Mesothelial cell of epicardium (in vitro differentiated cells): ENCODE results near the gene ERCC6. TPM values are rescaled to one million over a fixed set of nuclear protein-coding genes. Genes with fewer than 3 reads are reported as not detected.
A peak's percentile ranks its signal among the peaks of the same experiment; 100 is the strongest.

Experiments used
- DNase-seq, 2 experiments: peaks; one replicate each; pipeline ENCODE4 v3.0.0; 2021; ENCODE audit warnings: low spot score in 2 of 2; ENCODE audit not compliant: unreplicated experiment in 2 of 2
- H3K27ac Mint-ChIP-seq: 2 replicates; pipeline ENCODE4 v1.8.0; 2021; ENCODE audit warnings: mixed read lengths
- H3K27me3 Mint-ChIP-seq: 2 replicates; pipeline ENCODE4 v1.8.0; 2021; ENCODE audit warnings: low read depth, mixed read lengths
- H3K36me3 Mint-ChIP-seq: 2 replicates; pipeline ENCODE4 v1.8.0; 2021; ENCODE audit warnings: mixed read lengths
- H3K4me1 Mint-ChIP-seq: 2 replicates; pipeline ENCODE4 v1.8.0; 2021; ENCODE audit warnings: mixed read lengths
- H3K4me3 Mint-ChIP-seq: 2 replicates; pipeline ENCODE4 v1.8.0; 2021; ENCODE audit warnings: mild to moderate bottlenecking, moderate library complexity, mixed read lengths
- H3K9me3 Mint-ChIP-seq: 2 replicates; pipeline ENCODE4 v1.8.0; 2021; ENCODE audit warnings: mixed read lengths
- total RNA-seq: library from RNA; stranded (reverse); gene quantifications from 3 replicates; pipeline ENCODE4 v1.2.1, GENCODE V29; 2021
- TF ChIP-seq, protein P1 (sequence below): fragments of 200-600 bp; sonication (generic); IDR thresholded peaks from one replicate; pipeline ENCODE4 v1.5.0; 2021; ENCODE audit warnings: antibody characterized with exemption; ENCODE audit not compliant: unreplicated experiment

Gene ERCC6
- total RNA-seq, 1 donor from 2014 or later: 35.4 TPM

DNA sequence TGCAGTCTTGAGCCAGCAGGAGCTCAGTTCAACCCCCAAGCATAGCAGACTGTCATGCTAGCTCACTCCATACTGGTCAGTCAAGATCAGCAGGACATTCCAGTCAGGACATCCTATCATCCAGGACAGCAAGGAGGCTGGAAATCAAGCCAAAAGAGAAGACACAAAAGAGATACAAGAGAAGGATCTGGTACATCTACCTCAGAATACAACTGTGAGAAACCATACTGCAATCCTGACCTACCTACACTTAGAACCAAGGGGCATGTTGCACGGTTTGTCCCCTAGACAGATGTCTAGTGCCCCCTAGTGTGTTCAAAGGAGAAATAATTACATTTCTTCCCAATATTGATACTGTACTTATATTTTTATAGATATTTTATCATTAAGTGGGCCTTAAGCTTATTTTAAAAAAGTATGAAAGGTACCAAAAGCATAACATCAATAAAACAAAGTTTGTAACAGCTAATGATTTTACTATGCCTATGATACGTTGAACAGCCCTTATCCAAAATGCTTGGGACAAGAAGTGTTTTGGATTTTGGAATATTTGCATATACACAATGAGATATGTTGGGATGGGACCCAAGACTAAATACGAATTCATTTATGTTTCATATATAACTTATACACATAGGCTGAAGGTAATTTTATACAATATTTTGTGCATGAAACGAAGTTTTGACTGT lies 26.7 kb downstream of the ERCC6 start:
- DNase-seq: no peak
- Mint-ChIP-seq H3K4me3 (no peak overlapping the region), H3K4me1 (peaks cover 17% of the 10 kb centered on the region), H3K36me3 (peaks cover 7% of the 10 kb centered on the region), H3K9me3 (no peaks in the 10 kb centered on the region), H3K27ac (no peak overlapping the region), H3K27me3 (no peaks in the 10 kb centered on the region)
- TF ChIP-seq, protein P1, sequence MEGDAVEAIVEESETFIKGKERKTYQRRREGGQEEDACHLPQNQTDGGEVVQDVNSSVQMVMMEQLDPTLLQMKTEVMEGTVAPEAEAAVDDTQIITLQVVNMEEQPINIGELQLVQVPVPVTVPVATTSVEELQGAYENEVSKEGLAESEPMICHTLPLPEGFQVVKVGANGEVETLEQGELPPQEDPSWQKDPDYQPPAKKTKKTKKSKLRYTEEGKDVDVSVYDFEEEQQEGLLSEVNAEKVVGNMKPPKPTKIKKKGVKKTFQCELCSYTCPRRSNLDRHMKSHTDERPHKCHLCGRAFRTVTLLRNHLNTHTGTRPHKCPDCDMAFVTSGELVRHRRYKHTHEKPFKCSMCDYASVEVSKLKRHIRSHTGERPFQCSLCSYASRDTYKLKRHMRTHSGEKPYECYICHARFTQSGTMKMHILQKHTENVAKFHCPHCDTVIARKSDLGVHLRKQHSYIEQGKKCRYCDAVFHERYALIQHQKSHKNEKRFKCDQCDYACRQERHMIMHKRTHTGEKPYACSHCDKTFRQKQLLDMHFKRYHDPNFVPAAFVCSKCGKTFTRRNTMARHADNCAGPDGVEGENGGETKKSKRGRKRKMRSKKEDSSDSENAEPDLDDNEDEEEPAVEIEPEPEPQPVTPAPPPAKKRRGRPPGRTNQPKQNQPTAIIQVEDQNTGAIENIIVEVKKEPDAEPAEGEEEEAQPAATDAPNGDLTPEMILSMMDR: peak; percentile 43

DNA sequence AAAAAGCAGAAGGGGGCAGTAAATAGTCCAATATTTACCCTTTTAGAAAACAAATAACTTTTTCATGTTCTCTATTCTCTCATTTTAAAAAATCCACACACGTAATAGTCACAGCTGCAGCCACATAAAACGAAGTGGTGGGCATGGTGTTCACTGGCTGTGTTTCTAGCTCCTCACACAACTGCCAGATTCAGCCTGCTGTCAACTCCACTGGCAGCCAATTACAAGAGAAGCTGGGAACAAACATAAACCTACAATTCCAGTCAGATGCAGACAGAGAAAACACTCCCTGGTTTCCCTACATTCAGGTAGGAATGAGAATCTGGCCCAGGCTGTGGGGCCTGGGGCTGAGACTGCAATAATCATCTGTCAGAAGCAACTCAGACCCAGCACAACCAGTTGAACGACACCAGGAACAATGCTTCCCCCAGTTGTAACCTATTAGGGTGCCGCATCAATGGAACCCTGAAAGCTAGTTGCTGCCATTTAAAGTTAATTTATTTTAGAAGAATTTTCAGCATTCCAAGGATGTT lies 29.1 kb downstream of the ERCC6 start:
- Mint-ChIP-seq H3K4me1 (peaks cover 15% of the 10 kb centered on the region), H3K36me3 (no peaks in the 10 kb centered on the region), H3K27me3 (no peaks in the 10 kb centered on the region), H3K4me3 (no peak overlapping the region), H3K9me3 (no peaks in the 10 kb centered on the region), H3K27ac (peak overlapping the region; percentile 41)
- TF ChIP-seq, protein P1: no peak
- DNase-seq: no peak

DNA sequence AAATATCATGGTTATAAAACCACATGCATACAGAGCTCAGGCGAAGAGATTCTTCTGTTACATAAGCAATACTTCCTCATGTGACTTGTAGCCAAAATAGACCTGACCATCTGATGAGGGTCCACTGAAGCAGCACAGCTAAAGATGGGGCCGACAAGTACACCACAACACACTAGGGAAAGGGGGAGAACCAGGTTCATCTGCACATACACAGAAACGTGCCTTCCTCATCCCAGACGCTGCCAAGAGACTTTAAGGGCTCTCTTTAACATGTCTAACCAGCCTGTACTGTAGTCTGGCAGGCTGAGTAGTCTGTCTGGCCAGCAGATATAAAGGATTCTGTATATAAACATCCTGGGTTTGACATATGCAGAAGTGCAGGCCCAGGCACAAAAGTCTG lies 30.3 kb downstream of the ERCC6 start:
- Mint-ChIP-seq H3K27me3 (no peaks in the 10 kb centered on the region), H3K9me3 (no peaks in the 10 kb centered on the region), H3K4me3 (no peak overlapping the region), H3K4me1 (peaks cover 13% of the 10 kb centered on the region), H3K36me3 (no peaks in the 10 kb centered on the region), H3K27ac (no peak overlapping the region)
- DNase-seq: no peak
- TF ChIP-seq, protein P1: no peak

DNA sequence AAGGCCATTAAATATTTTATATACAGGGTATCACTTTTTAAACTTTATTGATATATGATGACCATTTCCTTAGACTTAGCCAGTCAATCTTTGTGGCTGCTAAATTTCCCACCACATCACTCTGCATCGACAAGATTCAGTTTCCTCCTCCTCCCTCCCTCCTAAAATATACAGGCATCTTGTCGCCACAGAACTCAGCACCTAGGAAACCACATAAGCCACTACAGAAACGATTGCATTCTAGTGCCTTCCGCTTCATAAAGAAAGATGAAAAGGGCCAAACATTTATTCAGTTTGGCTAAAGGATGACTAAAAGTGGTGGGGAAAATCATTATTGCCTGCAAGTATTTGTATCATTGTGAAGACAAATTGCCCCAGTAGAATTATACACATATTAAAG lies 30.7 kb downstream of the ERCC6 start:
- TF ChIP-seq, protein P1: no peak
- Mint-ChIP-seq H3K36me3 (no peaks in the 10 kb centered on the region), H3K4me3 (no peak overlapping the region), H3K27me3 (no peaks in the 10 kb centered on the region), H3K27ac (no peak overlapping the region), H3K9me3 (no peaks in the 10 kb centered on the region), H3K4me1 (peaks cover 13% of the 10 kb centered on the region)
- no peak for DNase-seq

DNA sequence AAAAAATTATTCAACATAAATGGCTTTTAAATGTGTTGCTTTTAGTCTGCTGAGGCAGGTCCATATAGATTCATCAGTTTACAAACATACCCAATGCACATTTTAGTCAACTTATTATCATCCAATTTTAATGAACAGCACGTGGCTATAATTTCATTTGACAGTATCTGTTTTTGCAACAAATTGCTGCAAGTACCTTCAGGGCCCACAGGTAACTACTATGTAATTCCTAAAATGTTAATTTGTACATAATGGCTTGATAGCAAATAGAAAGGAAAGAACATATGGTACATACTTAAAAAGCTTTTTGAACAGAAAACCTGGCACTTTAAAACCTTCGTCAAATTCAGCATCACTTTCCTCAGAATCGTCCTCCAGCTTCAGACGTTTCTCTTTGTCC lies 33.3 kb downstream of the ERCC6 start:
- DNase-seq: no peak
- Mint-ChIP-seq H3K4me1 (peaks cover 11% of the 10 kb centered on the region), H3K27me3 (no peaks in the 10 kb centered on the region), H3K4me3 (no peak overlapping the region), H3K9me3 (no peaks in the 10 kb centered on the region), H3K27ac (no peak overlapping the region), H3K36me3 (peaks cover 3% of the 10 kb centered on the region)
- TF ChIP-seq, protein P1: no peak
